Measurements from ENCODE around the gene HS3ST3B1.

GRCh38 chr17:14318109-14318917 lies 17.4 kb downstream of the HS3ST3B1 start:
- TF ChIP-seq, protein P1, sequence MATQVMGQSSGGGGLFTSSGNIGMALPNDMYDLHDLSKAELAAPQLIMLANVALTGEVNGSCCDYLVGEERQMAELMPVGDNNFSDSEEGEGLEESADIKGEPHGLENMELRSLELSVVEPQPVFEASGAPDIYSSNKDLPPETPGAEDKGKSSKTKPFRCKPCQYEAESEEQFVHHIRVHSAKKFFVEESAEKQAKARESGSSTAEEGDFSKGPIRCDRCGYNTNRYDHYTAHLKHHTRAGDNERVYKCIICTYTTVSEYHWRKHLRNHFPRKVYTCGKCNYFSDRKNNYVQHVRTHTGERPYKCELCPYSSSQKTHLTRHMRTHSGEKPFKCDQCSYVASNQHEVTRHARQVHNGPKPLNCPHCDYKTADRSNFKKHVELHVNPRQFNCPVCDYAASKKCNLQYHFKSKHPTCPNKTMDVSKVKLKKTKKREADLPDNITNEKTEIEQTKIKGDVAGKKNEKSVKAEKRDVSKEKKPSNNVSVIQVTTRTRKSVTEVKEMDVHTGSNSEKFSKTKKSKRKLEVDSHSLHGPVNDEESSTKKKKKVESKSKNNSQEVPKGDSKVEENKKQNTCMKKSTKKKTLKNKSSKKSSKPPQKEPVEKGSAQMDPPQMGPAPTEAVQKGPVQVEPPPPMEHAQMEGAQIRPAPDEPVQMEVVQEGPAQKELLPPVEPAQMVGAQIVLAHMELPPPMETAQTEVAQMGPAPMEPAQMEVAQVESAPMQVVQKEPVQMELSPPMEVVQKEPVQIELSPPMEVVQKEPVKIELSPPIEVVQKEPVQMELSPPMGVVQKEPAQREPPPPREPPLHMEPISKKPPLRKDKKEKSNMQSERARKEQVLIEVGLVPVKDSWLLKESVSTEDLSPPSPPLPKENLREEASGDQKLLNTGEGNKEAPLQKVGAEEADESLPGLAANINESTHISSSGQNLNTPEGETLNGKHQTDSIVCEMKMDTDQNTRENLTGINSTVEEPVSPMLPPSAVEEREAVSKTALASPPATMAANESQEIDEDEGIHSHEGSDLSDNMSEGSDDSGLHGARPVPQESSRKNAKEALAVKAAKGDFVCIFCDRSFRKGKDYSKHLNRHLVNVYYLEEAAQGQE (IDR thresholded peaks at IDR 0.05; ENCODE audit: insufficient replicate concordance, low read depth): no peak
- no peak for TF ChIP-seq CTCF (IDR thresholded peaks at IDR 0.05; ENCODE audit: insufficient read depth, low read length)

All from HL-60 (cell line).